ENCODE measurements around the gene PLPPR1.

- TF ChIP-seq CTCF (conservative IDR thresholded peaks at IDR 0.05) (no peak), ZFX (IDR thresholded peaks at IDR 0.05) (no peak)
These were observed 145.4 kb downstream of the PLPPR1 start for GRCh38 chr9:101173907-101174306.
